Measurements from ENCODE around the gene CLN3. TPM values are rescaled to one million over a fixed set of nuclear protein-coding genes. Genes with fewer than 3 reads are reported as not detected.
"Not testable (repeated sequence)": the region's sequence is repeated elsewhere in the genome, so short reads cannot be mapped to it uniquely, and the experiment has no call there.

CLN3 gene
- total and polyA plus RNA-seq, 2 experiments from 2014 or later = 18.1 to 31.4 TPM

DNA sequence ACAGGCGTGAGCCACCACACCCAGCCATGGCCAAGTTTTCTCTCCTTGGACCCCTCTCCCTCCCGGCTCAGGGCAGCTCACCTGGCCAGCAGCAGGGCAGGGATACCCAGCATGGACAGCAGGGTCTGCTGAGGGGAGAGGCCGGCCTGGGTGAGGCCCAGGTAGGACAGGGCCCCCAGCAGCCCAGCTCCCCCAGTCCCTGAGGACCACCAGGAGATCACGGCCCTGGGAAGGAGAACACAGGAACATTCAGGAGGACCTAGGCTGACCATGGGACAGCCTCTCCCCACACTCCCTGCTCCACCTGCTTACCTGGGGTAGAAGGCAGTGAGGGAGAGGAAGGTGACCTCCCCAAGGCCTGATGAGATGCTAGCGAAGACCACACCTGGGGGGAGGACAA, 5.6 kb downstream of the CLN3 start (continued):
- TF ChIP-seq, protein P1, sequence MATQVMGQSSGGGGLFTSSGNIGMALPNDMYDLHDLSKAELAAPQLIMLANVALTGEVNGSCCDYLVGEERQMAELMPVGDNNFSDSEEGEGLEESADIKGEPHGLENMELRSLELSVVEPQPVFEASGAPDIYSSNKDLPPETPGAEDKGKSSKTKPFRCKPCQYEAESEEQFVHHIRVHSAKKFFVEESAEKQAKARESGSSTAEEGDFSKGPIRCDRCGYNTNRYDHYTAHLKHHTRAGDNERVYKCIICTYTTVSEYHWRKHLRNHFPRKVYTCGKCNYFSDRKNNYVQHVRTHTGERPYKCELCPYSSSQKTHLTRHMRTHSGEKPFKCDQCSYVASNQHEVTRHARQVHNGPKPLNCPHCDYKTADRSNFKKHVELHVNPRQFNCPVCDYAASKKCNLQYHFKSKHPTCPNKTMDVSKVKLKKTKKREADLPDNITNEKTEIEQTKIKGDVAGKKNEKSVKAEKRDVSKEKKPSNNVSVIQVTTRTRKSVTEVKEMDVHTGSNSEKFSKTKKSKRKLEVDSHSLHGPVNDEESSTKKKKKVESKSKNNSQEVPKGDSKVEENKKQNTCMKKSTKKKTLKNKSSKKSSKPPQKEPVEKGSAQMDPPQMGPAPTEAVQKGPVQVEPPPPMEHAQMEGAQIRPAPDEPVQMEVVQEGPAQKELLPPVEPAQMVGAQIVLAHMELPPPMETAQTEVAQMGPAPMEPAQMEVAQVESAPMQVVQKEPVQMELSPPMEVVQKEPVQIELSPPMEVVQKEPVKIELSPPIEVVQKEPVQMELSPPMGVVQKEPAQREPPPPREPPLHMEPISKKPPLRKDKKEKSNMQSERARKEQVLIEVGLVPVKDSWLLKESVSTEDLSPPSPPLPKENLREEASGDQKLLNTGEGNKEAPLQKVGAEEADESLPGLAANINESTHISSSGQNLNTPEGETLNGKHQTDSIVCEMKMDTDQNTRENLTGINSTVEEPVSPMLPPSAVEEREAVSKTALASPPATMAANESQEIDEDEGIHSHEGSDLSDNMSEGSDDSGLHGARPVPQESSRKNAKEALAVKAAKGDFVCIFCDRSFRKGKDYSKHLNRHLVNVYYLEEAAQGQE (IDR thresholded peaks at IDR 0.05; ENCODE audit: unreplicated experiment) = no peak
- TF ChIP-seq, protein P2, sequence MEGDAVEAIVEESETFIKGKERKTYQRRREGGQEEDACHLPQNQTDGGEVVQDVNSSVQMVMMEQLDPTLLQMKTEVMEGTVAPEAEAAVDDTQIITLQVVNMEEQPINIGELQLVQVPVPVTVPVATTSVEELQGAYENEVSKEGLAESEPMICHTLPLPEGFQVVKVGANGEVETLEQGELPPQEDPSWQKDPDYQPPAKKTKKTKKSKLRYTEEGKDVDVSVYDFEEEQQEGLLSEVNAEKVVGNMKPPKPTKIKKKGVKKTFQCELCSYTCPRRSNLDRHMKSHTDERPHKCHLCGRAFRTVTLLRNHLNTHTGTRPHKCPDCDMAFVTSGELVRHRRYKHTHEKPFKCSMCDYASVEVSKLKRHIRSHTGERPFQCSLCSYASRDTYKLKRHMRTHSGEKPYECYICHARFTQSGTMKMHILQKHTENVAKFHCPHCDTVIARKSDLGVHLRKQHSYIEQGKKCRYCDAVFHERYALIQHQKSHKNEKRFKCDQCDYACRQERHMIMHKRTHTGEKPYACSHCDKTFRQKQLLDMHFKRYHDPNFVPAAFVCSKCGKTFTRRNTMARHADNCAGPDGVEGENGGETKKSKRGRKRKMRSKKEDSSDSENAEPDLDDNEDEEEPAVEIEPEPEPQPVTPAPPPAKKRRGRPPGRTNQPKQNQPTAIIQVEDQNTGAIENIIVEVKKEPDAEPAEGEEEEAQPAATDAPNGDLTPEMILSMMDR (conservative IDR thresholded peaks at IDR 0.05; ENCODE audit: low read depth in 2 of 2) = no peak
- no peak for TF ChIP-seq JUNB (IDR thresholded peaks at IDR 0.05; ENCODE audit: unreplicated experiment)
- TF ChIP-seq, protein P3, sequence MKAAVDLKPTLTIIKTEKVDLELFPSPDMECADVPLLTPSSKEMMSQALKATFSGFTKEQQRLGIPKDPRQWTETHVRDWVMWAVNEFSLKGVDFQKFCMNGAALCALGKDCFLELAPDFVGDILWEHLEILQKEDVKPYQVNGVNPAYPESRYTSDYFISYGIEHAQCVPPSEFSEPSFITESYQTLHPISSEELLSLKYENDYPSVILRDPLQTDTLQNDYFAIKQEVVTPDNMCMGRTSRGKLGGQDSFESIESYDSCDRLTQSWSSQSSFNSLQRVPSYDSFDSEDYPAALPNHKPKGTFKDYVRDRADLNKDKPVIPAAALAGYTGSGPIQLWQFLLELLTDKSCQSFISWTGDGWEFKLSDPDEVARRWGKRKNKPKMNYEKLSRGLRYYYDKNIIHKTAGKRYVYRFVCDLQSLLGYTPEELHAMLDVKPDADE (IDR thresholded peaks at IDR 0.05) = no peak
- TF ChIP-seq ZNF114 (CRISPR knock-in tag; IDR thresholded peaks at IDR 0.05) = no peak
- TF ChIP-seq ZNF331 (CRISPR knock-in tag; IDR thresholded peaks at IDR 0.05; ENCODE audit: low read depth) = no peak
- TF ChIP-seq STAT1 (IDR thresholded peaks at IDR 0.05; ENCODE audit: unreplicated experiment) = no peak
- TF ChIP-seq NANOG (IDR thresholded peaks at IDR 0.05; ENCODE audit: borderline replicate concordance) = no peak
- TF ChIP-seq EZH2phosphoT487 (IDR thresholded peaks at IDR 0.05; ENCODE audit: unreplicated experiment) = no peak

DNA sequence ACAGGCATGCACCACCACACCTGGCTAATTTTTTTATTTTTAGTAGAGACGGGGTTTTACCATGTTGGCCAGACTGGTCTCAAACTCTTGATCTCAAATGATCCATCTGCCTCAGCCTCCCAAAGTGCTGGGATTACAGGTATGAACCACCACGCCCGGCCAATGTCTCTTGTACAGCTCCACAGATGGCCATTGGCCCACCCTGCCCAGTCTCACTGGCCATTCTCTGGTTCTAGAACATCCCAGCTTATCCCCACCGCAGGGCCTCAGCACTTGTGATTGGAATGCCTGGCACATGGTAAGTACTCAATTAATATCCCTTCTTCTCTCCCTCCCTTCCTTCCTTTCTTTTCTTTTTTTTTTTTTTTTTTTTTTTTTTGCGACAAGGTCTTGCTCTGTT, 8.5 kb downstream of the CLN3 start:
- not testable (repeated sequence) for H2AFZ ChIP-seq; H3K27ac Mint-ChIP-seq; H3K9me3 Mint-ChIP-seq; H3F3A ChIP-seq (replicated peaks; ENCODE audit: low read depth); H3K4me3 ChIP-seq; H3K4me1 ChIP-seq (ENCODE audit: insufficient read depth); H3K36me3 ChIP-seq (ENCODE audit: insufficient read depth); H4K20me1 ChIP-seq (replicated peaks; ENCODE audit: insufficient read depth); H3K4me2 ChIP-seq; H3K79me2 ChIP-seq (replicated peaks; ENCODE audit: insufficient read depth); H3K27me3 Mint-ChIP-seq (ENCODE audit: insufficient read depth, low read depth, poor library complexity); H3K27me3 ChIP-seq (ENCODE audit: insufficient read depth); DNase-seq (ENCODE audit: low spot score); H3K36me3 Mint-ChIP-seq (ENCODE audit: low read depth); H3K4me3 Mint-ChIP-seq; ATAC-seq; H3K4me1 Mint-ChIP-seq; H3K9me2 ChIP-seq (ENCODE audit: insufficient read depth); H3K27ac ChIP-seq (ENCODE audit: low read depth)

All from GM23338 (cell line).